Measurements from ENCODE around the gene PRPF6.

The PRPF6 gene

GRCh38 chr20:63982937-63983336 is 2.0 kb downstream of the PRPF6 start:
- DNase-seq (ENCODE audit: low read depth): no peak
- TF ChIP-seq, protein P1, sequence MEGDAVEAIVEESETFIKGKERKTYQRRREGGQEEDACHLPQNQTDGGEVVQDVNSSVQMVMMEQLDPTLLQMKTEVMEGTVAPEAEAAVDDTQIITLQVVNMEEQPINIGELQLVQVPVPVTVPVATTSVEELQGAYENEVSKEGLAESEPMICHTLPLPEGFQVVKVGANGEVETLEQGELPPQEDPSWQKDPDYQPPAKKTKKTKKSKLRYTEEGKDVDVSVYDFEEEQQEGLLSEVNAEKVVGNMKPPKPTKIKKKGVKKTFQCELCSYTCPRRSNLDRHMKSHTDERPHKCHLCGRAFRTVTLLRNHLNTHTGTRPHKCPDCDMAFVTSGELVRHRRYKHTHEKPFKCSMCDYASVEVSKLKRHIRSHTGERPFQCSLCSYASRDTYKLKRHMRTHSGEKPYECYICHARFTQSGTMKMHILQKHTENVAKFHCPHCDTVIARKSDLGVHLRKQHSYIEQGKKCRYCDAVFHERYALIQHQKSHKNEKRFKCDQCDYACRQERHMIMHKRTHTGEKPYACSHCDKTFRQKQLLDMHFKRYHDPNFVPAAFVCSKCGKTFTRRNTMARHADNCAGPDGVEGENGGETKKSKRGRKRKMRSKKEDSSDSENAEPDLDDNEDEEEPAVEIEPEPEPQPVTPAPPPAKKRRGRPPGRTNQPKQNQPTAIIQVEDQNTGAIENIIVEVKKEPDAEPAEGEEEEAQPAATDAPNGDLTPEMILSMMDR (IDR thresholded peaks at IDR 0.05; ENCODE audit: low read depth, low read length, missing control alignments): no peak
- no peak overlapping the region for H3K4me3 ChIP-seq (ENCODE audit: low read depth, low read length)

DNA sequence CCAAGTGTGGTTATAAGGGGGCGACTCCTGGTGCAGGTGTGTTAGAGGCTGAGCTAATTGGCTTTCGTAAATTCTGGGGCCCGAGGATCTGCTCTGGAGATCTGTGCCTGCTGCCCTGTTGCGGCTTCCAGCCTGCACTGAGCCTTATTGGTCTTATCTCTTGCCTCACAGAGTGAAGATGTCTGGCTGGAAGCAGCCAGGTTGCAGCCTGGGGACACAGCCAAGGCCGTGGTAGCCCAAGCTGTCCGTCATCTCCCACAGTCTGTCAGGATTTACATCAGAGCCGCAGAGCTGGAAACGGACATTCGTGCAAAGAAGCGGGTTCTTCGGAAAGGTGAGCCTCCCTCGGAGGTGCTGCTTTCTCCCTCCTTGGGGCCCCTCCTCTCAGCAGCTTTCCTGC is 20.0 kb downstream of the PRPF6 start:
- no peak for DNase-seq (ENCODE audit: low read depth)
- no peak overlapping the region for H3K4me3 ChIP-seq (ENCODE audit: low read depth, low read length)
- TF ChIP-seq, protein P1 (IDR thresholded peaks at IDR 0.05; ENCODE audit: low read depth, low read length, missing control alignments): no peak

GRCh38 chr20:64001607-64002011 is 20.7 kb downstream of the PRPF6 start:
- H3K4me3 ChIP-seq (ENCODE audit: low read depth, low read length): no peak overlapping the region
- TF ChIP-seq, protein P1 (IDR thresholded peaks at IDR 0.05; ENCODE audit: low read depth, low read length, missing control alignments): no peak
- DNase-seq (ENCODE audit: low read depth): no peak

DNA sequence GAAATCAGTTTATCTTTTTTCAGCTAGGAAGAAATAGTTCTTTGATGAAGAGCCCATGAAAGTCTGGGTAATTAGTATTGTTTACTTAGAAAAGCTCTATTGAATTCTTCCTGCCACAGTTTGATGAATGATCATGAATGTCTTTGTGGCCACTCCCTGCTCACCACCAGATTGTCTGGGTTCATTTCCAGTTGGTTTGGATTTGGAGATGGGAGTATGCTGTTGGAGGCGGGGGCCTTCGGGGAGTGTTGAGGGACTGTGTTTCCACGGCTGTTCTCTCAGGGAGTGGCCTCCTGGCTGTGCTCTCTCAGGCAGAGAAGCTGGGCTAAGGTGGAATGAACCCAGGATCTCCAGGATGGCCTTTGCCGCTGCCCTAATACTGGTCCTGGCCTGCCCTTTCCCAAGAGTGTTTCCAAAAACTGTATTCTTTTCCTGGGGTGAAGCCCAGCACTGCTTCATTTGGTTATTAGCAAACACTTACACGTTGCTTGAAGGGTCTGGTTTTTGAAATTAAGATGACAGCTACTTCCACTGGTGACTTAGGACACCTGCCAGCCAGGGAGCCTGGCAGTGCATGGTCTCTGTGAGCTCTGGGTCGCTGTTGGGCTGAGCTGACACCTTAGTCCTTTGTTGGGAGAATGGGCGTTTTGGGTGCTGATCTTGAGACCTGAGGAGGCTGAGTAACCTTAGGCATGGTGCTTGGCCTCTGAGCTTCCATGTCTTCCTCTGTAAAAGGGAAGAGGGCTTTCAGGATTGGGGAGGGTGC is 23.2 kb downstream of the PRPF6 start:
- no peak for DNase-seq (ENCODE audit: low read depth)
- TF ChIP-seq, protein P1 (IDR thresholded peaks at IDR 0.05; ENCODE audit: low read depth, low read length, missing control alignments): no peak

DNA sequence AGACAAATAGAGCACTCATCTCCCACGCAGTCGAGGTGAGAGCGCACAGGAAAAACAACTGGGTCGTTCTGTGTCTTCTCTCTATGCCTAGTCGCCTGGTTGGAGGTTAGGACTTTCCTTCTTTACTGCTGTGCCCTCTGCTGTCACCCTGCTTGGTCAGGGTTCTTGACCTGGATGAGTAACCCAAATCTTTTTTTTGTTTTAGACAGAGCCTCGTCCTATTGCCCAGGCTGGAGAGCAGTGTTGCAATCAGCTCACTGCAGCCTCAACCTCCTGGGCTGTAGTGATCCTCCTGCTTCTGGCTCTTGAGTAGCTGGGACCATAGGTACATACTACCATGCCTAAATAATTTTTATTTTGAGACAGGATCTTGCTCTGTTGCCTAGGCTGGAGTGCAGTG is 24.5 kb downstream of the PRPF6 start:
- DNase-seq (ENCODE audit: low read depth): no peak
- H3K4me3 ChIP-seq (ENCODE audit: low read depth, low read length): no peak overlapping the region
- TF ChIP-seq, protein P1 (IDR thresholded peaks at IDR 0.05; ENCODE audit: low read depth, low read length, missing control alignments): no peak

More for the DNA sequence above, 23.2 kb downstream of the PRPF6 start:
- H3K4me3 ChIP-seq (ENCODE audit: low read depth, low read length): no peak overlapping the region

DNA sequence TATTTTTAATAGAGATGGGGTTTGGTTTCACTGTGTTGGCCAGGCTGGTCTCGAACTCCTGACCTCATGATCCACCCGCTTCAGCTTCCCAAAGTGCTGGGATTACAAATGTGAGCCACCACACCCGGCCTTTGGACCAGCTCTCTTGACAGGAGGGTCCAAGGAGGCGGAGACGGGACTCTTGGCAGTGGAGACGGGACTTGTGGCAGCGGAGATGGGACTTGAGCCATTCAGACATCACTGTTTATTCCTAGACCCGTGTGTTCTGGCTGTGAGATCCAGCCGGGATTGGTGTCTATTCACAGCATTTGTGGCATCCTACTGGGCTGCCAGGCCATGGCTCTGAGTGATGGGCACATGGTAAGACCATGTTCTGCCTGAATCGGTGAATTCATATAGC is 25.6 kb downstream of the PRPF6 start:
- TF ChIP-seq, protein P1 (IDR thresholded peaks at IDR 0.05; ENCODE audit: low read depth, low read length, missing control alignments): no peak
- no peak overlapping the region for H3K4me3 ChIP-seq (ENCODE audit: low read depth, low read length)
- DNase-seq (ENCODE audit: low read depth): no peak

GRCh38 chr20:64006902-64007301 is 26.0 kb downstream of the PRPF6 start:
- H3K4me3 ChIP-seq (ENCODE audit: low read depth, low read length): no peak overlapping the region
- TF ChIP-seq, protein P1 (IDR thresholded peaks at IDR 0.05; ENCODE audit: low read depth, low read length, missing control alignments): no peak
- no peak for DNase-seq (ENCODE audit: low read depth)

Data from GM12864 (cell line).